Hepatocyte (in vitro differentiated cells): ENCODE results near the gene TCEA3. TPM values are rescaled to one million over a fixed set of nuclear protein-coding genes. Genes with fewer than 3 reads are reported as not detected.

ENCODE experiments used
- DNase-seq: peaks from one replicate; pipeline ENCODE4 v3.0.0-alpha.2; 2016; ENCODE audit warnings: low spot score
- H2AFZ ChIP-seq: fragments of 200-600 bp; sonication (generic); 2 replicates; pipeline ENCODE4 v1.6.0; 2016; ENCODE audit warnings: antibody characterized with exemption, mild to moderate bottlenecking
- H3K27ac ChIP-seq: fragments of 200-600 bp; sonication (generic); 2 replicates; pipeline ENCODE4 v1.5.1; 2016; ENCODE audit warnings: mild to moderate bottlenecking
- H3K27me3 ChIP-seq: fragments of 200-600 bp; sonication (generic); 2 replicates; pipeline ENCODE4 v1.6.1; 2016
- H3K36me3 ChIP-seq: fragments of 200-600 bp; sonication (generic); replicated peaks from 2 replicates; pipeline ENCODE4 v1.5.1; 2016; ENCODE audit warnings: low read depth; ENCODE audit not compliant: insufficient read depth
- H3K4me1 ChIP-seq: fragments of 200-600 bp; sonication (generic); 2 replicates; pipeline ENCODE4 v1.5.1; 2016; ENCODE audit warnings: mild to moderate bottlenecking, moderate library complexity; ENCODE audit not compliant: insufficient read depth
- H3K4me2 ChIP-seq: fragments of 200-600 bp; sonication (generic); 2 replicates; pipeline ENCODE4 v1.6.0; 2016
- H3K4me3 ChIP-seq: fragments of 200-600 bp; sonication (generic); 2 replicates; pipeline ENCODE4 v1.5.1; 2016; ENCODE audit warnings: mild to moderate bottlenecking
- H3K79me2 ChIP-seq: fragments of 200-600 bp; sonication (generic); 2 replicates; pipeline ENCODE4 v1.6.0; 2017; ENCODE audit warnings: mild to moderate bottlenecking
- H3K9me2 ChIP-seq: fragments of 200-600 bp; sonication (generic); replicated peaks from 2 replicates; pipeline ENCODE4 v1.6.0; 2017; ENCODE audit warnings: mild to moderate bottlenecking; ENCODE audit not compliant: insufficient read depth
- H3K9me3 ChIP-seq: fragments of 200-600 bp; sonication (generic); 2 replicates; pipeline ENCODE4 v1.5.1; 2016; ENCODE audit warnings: low read depth, mild to moderate bottlenecking
- H4K20me1 ChIP-seq: fragments of 200-600 bp; sonication (generic); 2 replicates; pipeline ENCODE4 v1.6.0; 2016; ENCODE audit warnings: mild to moderate bottlenecking; ENCODE audit not compliant: insufficient read depth, poor library complexity, severe bottlenecking
- EZH2 ChIP-seq: fragments of 200-600 bp; sonication (generic); IDR thresholded peaks from 2 replicates; pipeline ENCODE4 v1.6.1; 2016; ENCODE audit warnings: antibody characterized with exemption, mild to moderate bottlenecking, borderline replicate concordance
- EZH2phosphoT487 ChIP-seq: fragments of 200-600 bp; sonication (generic); IDR thresholded peaks from one replicate; pipeline ENCODE4 v1.6.1; 2018; ENCODE audit warnings: antibody characterized with exemption, mild to moderate bottlenecking, low read depth, moderate library complexity; ENCODE audit not compliant: unreplicated experiment, severe bottlenecking
- WGBS: methylation state at CpG from one replicate; pipeline ENCODE4 v1.1.6; 2016; ENCODE audit warnings: low lambda C conversion rate; ENCODE audit errors: missing lambda C conversion rate; 5-methylcytosine and 5-hydroxymethylcytosine counted together
- polyA plus RNA-seq: library from polyadenylated mRNA; unstranded; fragments of >200 nt; fragmentation: Nextera tagmentation; extraction: Ambion mirVana; gene quantifications from 2 replicates; pipeline ENCODE4 v1.2.1, GENCODE V29; 2016
- total RNA-seq: library from RNA; depleted of rRNA; stranded (reverse); fragments of >200 nt; gene quantifications from 2 replicates; pipeline ENCODE4 v1.2.3, GENCODE V29; 2014
- TF ChIP-seq, protein P1 (sequence below): fragments of 200-600 bp; sonication (generic); IDR thresholded peaks from 2 replicates; pipeline ENCODE4 v1.5.1; 2016; ENCODE audit warnings: antibody characterized with exemption, mild to moderate bottlenecking; ENCODE audit not compliant: poor library complexity

The TCEA3 gene
- total and polyA plus RNA-seq, 2 experiments from 2014 or later: 30.2 to 31.2 TPM

DNA sequence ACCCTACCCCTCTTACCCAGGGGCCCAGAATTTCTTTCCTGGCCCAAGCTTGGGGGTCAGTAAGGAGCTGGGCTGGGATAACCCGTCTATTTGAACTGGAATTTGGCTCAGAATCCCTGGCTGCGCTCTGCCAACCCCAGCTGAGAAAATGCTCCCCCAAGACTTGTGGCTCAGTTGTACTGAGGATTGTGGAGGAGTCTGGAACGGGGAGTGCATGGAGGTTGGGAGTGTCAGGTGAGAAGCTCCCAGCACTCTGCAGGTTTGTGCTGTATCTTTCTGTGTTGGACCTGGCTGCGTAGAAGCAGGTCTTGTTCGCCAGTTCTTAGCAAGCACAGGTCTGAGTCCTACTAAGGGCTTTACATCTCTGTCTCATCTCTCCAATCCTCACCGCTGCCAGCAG lies 1.6 kb downstream of the TCEA3 start:
- TF ChIP-seq, protein P1, sequence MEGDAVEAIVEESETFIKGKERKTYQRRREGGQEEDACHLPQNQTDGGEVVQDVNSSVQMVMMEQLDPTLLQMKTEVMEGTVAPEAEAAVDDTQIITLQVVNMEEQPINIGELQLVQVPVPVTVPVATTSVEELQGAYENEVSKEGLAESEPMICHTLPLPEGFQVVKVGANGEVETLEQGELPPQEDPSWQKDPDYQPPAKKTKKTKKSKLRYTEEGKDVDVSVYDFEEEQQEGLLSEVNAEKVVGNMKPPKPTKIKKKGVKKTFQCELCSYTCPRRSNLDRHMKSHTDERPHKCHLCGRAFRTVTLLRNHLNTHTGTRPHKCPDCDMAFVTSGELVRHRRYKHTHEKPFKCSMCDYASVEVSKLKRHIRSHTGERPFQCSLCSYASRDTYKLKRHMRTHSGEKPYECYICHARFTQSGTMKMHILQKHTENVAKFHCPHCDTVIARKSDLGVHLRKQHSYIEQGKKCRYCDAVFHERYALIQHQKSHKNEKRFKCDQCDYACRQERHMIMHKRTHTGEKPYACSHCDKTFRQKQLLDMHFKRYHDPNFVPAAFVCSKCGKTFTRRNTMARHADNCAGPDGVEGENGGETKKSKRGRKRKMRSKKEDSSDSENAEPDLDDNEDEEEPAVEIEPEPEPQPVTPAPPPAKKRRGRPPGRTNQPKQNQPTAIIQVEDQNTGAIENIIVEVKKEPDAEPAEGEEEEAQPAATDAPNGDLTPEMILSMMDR: no peak
- TF ChIP-seq EZH2phosphoT487 (no peak), EZH2 (no peak)
- H3K27me3 ChIP-seq: no peaks in the 10 kb centered on the region
- DNase-seq: no peak
- peaks cover 22% of the 10 kb centered on the region for H3K79me2 ChIP-seq
- H3K36me3 ChIP-seq: no peaks in the 10 kb centered on the region
- no peaks in the 10 kb centered on the region for H3K9me3 ChIP-seq
- H3K4me2 ChIP-seq: peak overlapping the region; percentile 94
- no peaks in the 10 kb centered on the region for H3K9me2 ChIP-seq
- H3K27ac ChIP-seq: peak overlapping the region; percentile 82
- peaks cover 46% of the 10 kb centered on the region for H3K4me1 ChIP-seq
- no peaks in the 10 kb centered on the region for H4K20me1 ChIP-seq
- WGBS: 66% methylated on average over 6 of the region's 6 CpGs
- no peak overlapping the region for H3K4me3 ChIP-seq
- H2AFZ ChIP-seq: no peak overlapping the region

GRCh38 chr1:23422241-23422877 lies 2.2 kb downstream of the TCEA3 start:
- Histone ChIP-seq H3K36me3 (no peaks in the 10 kb centered on the region), H3K27me3 (no peaks in the 10 kb centered on the region), H3K4me1 (peaks cover 52% of the 10 kb centered on the region), H4K20me1 (no peaks in the 10 kb centered on the region), H3K79me2 (peaks cover 22% of the 10 kb centered on the region), H3K27ac (peak overlapping the region; percentile 82), H3K9me3 (no peaks in the 10 kb centered on the region), H2AFZ (no peak overlapping the region), H3K4me2 (peak overlapping the region; percentile 94), H3K9me2 (no peaks in the 10 kb centered on the region), H3K4me3 (no peak overlapping the region)
- peak; percentile 80 for DNase-seq
- 35% methylated on average over 15 of the region's 15 CpGs for WGBS
- TF ChIP-seq EZH2phosphoT487: no peak
- TF ChIP-seq, protein P1: no peak
- no peak for TF ChIP-seq EZH2

DNA sequence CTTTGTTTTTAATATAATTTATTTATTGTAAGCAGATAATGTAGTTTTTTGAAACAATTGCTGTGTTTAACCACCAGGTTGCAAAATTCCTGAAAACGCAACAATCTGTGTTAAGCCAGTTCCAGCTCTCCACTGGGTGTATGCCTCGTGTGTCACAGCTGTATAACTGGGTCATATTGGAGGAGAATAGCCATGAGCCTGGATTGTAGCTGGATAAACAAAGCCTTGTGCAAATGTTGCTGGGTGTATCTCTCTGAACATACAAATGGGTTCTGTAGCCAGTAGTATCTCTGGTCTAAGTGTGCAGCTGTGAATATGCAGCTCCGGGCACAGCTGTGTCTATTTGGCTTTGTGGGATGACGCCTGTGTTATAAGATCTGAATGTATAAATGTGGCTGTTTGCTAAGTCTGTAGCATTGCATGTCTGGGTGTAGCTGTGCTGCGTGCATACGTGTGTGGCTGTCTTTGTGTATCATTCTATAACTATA lies 2.8 kb downstream of the TCEA3 start:
- WGBS: 50% methylated on average over 6 of the region's 6 CpGs
- Histone ChIP-seq H3K9me2 (no peaks in the 10 kb centered on the region), H2AFZ (no peak overlapping the region), H3K4me2 (peak overlapping the region; percentile 94), H3K36me3 (no peaks in the 10 kb centered on the region), H3K27ac (peak overlapping the region; percentile 82), H4K20me1 (no peaks in the 10 kb centered on the region), H3K27me3 (no peaks in the 10 kb centered on the region), H3K4me3 (no peak overlapping the region), H3K79me2 (peaks cover 22% of the 10 kb centered on the region), H3K4me1 (peaks cover 52% of the 10 kb centered on the region), H3K9me3 (no peaks in the 10 kb centered on the region)
- TF ChIP-seq, protein P1: peak; percentile 31
- TF ChIP-seq EZH2phosphoT487 (no peak), EZH2 (no peak)
- peak; percentile 68 for DNase-seq
